RWPE1 (cell line): ENCODE measurements around the gene CAMKK1.
A peak's percentile ranks its signal among the peaks of the same experiment; 100 is the strongest.

ENCODE experiments used
- CTCF ChIA-PET: fragments of 350-600 bp; sonication (Branson Sonifier 250); formaldehyde crosslinking; extraction: SDS; loops from one replicate; lab custom pipeline; 2021; lab: Yijun Ruan, JAX
- POLR2A ChIA-PET: fragments of 400-600 bp; formaldehyde crosslinking; extraction: SDS; loops from one replicate; lab custom pipeline; 2020; ENCODE audit warnings: antibody characterized with exemption; ENCODE audit not compliant: low non-redundant PET; lab: Yijun Ruan, JAX
- DNase-seq: peaks from one replicate; pipeline ENCODE4 v3.0.0; 2012; ENCODE audit warnings: low spot score
- H3K27ac ChIP-seq: fragments of 450-650 bp; 2 replicates; pipeline ENCODE4 v1.5.1; 2017
- TF ChIP-seq, protein P1 (sequence below): fragments of 450-650 bp; conservative IDR thresholded peaks from 2 replicates; pipeline ENCODE4 v1.5.1; 2017; ENCODE audit warnings: low read depth, mild to moderate bottlenecking

The CAMKK1 gene

DNA sequence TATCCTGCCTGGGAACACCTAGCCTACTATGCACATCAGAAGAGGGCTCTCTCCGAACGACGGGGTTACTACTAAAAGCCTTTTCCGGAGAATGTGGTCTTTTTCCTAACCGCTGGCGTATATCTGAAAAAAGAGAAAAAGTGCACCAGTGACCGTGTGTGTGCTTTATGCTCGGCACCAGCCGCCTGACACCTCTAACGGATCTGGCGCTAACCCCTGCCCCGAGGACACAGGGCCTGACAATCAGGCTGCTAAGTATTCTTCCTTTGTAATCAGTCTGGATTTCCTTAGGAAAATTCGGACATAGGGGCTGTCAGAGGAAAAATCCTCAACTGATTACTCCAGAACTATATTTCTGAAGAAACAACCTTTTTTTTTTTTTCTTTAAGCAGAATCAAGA, 78.5 kb downstream of the CAMKK1 start:
- DNase-seq = no peak
- ChIA-PET CTCF (interaction anchor here (1.2 kb wide), 1 partner anchor 77 kb away, joined by 6 read pairs; no protein-coding TSS in a partner anchor), POLR2A (no interaction called here)
- TF ChIP-seq, protein P1, sequence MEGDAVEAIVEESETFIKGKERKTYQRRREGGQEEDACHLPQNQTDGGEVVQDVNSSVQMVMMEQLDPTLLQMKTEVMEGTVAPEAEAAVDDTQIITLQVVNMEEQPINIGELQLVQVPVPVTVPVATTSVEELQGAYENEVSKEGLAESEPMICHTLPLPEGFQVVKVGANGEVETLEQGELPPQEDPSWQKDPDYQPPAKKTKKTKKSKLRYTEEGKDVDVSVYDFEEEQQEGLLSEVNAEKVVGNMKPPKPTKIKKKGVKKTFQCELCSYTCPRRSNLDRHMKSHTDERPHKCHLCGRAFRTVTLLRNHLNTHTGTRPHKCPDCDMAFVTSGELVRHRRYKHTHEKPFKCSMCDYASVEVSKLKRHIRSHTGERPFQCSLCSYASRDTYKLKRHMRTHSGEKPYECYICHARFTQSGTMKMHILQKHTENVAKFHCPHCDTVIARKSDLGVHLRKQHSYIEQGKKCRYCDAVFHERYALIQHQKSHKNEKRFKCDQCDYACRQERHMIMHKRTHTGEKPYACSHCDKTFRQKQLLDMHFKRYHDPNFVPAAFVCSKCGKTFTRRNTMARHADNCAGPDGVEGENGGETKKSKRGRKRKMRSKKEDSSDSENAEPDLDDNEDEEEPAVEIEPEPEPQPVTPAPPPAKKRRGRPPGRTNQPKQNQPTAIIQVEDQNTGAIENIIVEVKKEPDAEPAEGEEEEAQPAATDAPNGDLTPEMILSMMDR = no peak
- H3K27ac ChIP-seq = no peak overlapping the region

DNA sequence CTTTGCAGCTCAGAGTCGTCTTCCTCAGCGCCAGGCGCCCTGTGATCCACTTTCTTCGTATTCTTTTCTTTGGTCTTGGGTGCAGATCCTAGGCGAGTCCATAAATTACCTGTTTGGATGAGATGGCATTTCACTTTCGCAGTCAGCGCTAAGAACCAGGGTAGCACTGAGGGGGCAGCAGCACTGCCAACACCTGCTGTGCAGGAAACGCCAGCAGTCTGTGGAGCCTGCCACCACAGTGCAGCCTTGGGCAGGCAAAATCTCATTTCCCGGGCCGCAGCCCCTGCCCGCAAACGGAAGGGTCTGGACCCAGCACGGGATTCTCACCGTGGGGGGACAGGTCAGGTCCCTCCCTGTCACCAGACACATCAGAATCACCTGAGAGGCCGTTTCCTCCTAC, 79.7 kb downstream of the CAMKK1 start:
- ChIA-PET CTCF (no interaction called here), POLR2A (no interaction called here)
- DNase-seq = no peak
- H3K27ac ChIP-seq = peak overlapping the region; percentile 2; the same call in 1 of the 2 replicates
- TF ChIP-seq, protein P1 = no peak

DNA sequence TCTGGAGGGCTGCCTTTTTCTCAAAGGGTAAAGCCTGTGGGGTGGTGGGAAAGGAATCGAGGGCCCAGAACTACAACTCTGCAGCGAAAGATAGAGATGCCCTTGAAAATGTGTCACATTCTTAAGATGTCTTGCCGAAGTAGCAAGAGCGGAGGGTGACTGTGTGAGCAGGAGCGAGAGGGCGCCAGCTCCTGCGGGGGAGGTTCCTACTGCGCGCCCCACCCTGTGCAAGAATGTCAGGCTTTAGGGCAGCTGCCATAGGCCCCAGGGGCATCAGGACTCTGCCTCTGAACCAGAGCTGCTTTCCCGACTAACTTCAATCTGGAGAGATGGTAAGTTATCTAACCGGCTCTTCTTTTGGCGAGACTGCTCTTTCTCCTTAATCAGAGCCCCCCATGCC, 80.1 kb downstream of the CAMKK1 start:
- POLR2A ChIA-PET = no interaction called here
- CTCF ChIA-PET = no interaction called here
- TF ChIP-seq, protein P1 = no peak
- peak; percentile 11 for DNase-seq
- H3K27ac ChIP-seq = peak overlapping the region; percentile 2; the same call in 1 of the 2 replicates

DNA sequence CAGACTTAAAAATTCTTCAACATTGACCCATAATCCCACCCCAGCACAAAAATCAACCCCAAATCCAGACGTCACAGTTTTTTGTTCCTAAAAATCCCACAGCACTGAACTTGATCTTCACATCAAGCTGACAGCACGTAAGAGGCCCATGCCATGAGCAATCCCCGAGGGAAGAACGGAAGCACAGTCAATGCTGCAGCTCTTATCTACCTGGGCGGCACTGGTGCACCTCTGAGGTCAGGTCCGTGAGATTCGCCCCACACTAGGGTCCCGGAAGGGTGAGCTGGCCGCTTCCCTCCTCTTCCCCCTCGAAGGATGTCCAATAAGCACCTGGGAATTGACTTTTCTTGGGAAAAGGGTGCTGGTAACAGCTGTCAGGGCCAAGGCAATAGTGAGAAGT, 80.6 kb downstream of the CAMKK1 start:
- DNase-seq = no peak
- POLR2A ChIA-PET = no interaction called here

More for the DNA sequence above, 80.6 kb downstream of the CAMKK1 start:
- TF ChIP-seq, protein P1 = no peak
- no peak overlapping the region for H3K27ac ChIP-seq
- CTCF ChIA-PET = no interaction called here
